Right forelimb (tissue), 1 donor: ENCODE data around the gene CDK11A.
"Not testable (repeated sequence)": the region's sequence is repeated elsewhere in the genome, so short reads cannot be mapped to it uniquely, and the experiment has no call there.

Source experiments
- DNase-seq: peaks from one replicate; pipeline ENCODE4 v3.0.0-alpha.2; 2018

CDK11A gene

DNA sequence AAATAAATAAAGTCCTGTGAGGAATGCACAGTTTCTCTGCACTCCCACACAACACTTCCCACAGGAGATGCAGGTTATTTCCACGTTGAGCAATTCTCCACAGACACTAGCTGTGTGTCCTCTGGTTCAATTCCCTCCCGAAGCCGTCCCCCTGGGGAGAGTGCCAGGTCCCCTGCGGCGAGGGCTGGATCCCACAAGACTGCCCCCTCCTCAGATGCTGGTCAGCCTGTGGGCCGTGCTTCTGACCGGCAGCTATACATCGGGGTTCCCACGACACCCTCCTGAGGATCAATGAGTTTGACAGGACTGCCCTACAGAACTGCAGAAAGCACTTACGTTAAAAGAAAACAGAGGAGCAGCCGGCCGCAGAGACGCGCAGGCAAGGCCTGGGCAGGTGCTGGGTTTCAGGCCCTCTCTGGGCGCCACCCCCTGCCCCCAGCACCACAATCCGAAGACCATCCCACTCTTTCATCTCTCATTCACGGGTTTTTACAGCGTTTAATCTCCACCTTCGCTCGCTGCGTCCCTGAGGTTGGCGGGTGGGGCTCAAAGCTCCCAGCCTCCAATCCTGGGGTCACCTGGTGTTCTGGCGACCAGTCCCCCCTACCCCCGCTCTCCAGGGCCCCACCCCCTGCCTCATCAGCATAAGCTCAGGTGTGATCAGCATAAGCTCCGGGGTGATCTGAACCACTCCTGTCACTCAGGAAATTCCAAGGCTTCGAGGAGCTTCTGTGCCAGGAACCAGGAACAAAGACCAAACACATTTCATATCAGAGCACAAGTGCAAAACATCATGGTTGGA, 40.9 kb downstream of the CDK11A start:
- DNase-seq, result no peak

DNA sequence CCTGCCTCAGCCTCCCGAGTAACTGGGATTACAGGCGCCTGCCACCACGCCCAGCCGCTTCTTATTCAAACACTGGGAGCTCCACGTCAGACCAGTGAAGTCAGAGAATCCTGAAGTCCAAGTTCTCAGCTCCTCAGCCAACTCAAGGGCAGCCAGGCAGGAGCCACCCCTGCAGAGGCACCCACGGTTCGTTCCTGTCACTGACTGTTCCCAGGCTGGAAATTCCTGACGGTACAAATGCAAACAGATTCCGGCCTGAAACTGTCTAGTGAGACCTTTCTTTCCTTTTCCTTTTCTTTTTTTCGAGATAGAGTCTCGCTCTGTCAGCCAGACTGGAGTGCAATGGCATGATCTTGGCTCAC, 43.3 kb downstream of the CDK11A start:
- DNase-seq, result no peak

DNA sequence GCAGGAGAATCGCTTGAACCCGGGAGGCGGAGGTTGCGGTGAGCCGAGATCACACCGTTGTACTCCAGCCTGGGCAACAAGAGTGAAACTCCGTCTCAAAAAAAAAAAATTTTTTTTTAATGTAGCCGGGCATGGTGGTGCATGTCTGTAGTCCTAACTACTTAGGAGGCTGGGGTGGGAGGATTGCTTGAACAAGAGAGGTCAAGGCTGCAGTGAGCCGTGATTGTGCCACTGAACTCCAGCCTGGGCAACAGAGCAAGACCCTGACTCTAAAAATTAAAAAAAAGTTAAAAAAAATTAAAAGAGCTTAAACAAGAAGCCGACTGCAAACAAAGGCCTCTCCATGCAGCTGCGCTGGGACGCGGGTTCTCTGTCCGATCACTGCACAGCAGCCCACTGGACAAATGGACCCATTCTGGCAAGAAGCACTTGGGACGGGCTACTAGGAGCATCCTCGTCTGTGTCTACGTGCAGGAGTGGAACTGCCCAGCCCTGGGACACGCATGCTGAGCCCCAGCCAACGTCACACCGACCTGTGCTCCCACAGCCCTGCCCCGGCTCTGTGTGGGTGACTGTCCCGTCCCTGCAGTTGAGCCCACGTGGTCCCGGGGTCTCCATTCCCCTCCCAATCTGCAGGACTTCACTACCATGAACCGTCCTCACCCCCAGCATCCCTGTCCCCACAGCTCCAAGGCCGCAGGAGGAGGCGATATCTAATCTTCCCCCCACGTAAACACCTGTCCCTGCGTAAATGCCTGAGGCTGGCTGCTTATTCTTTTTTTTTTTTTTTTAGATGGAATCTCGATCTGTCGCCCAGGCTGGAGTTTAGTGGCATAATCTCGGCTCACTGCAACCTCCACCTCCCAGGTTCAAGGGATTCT, 43.9 kb downstream of the CDK11A start:
- no peak for DNase-seq

DNA sequence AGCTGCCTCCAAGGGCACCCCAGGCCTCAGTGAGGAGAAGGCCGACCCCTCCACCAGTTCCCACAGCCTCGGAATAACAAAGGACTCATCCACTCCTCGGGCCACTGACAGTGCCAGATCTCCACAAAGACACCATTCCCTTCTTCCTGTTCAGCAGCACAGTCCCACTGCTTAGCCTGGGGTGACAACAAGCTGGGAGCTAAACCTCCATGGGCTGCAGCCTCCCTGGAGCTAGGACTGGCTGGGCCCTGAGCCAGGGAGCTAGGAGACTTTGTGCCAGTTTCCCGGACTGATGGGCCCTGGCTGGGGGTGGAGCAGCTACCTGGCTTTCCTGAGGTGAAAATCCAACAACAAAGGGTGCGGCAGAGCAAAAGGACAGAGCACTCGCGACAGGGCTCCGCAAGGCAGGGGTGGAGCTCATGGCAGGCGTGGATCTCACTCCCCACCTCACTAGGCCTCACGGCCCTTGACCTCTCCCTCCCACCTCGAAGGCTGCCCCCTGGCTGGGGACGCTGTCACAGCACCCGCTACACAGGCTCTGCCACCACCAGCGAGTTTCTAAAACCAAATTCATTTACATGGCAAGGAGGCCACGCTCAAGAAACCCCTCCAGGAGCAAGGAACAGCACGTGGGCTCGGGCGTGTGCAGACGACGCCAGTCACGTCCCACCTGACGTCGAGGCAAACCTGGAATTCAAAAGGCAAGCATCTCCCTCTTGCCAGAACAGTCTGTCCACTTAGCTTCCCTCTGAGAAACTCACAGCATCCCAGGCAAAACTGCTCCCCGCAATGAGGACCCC, 45.4 kb downstream of the CDK11A start:
- DNase-seq, result no peak

DNA sequence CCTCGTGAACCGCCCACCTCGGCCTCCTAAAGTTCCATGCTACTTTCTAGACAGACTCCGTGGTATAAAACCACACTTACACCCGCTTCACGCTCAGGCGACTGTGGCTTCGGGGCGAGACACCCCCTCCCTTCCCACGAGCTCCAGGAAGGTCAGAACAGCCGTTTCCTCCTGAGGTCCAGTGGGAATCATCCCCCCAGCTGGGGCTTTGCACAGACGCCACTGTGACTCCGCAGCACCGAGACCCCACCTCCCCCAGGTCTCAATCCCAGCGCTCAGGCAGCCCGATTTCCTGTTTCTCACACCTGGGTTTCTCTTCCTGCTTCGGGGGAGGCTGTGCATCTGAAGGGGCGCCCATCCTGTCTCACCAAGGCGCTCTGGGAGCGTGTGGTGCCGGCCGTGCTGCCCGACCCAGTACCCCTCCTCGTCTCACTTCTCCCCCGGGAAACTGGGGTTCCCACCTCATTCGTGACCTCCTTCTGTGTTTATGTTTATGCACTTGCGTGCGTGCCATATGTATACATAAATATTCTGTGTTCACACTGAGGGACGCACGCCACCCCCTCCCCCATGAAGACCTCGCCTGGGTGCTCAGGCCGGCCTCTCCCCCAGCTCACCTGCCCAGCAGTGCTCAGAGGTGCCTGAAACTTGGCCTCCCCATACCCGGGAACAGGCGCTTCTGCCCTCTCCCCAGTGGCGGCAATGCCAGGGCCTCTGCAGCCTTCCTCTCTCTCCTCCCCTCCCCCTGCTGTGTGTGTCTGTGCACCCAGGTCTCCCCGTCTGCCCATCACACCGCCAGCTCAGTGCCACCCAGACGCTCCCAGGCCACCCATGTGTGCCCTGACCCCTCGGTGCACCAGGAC, 46.2 kb downstream of the CDK11A start:
- no peak for DNase-seq

DNA sequence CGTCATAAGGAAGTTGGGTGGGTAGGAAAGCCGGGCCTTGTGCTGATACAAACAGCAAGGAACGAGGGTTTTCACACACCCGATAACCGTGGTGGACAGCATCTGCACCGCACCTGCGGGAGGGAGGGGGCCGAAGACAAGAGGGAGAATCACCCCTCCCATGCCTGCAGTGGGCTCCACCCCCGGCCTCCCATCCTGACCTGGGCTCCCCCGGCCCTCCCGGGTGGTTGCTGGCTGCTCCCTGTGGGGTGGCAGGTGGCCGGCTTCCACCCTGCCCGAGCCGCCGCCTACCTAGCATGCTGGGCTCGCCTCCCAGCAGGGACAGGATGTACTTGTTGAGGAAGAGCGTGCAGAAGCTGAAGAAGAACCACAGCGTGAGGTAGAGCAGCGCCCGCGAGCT, 48.1 kb downstream of the CDK11A start:
- DNase-seq, result not testable (repeated sequence)

DNA sequence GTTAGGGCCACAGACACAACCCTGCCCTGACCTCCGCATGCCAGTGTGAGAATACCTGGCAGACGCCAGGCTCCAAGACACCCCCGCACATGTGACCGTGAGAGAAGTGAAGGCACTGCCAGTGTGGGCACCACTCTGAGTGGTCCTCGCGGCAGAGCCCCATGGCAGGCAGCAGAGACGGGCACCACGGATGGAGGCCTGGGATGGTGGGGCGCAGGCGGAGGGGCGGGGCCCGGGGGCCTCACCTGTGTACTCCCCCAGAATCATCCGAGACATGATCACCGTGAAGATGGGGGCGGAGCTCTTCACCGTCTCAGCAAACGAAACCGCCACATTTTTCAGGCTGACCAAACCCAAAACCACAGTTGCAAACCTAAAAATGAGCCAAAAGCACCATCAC, 48.9 kb downstream of the CDK11A start:
- not testable (repeated sequence) for DNase-seq

DNA sequence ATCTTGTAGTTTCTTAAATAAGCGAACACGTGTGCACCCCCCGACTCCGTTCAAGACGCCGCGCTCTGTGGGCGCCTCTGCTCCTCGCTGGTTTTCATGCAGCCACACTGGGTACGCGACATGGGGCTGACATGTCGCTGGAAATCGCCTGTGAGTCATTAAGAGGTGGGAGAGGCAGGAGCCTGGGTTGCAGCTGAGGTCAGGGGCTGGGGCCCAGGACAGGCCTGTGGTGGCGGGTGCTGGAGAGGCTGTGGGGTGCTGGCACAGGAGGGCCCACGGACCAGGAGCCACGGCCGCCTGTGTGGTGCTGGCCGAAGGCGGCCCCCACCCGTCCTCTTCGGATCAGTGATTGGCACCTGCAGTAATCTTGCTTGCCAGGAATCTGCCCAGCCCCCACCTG, 49.4 kb downstream of the CDK11A start:
- not testable (repeated sequence) for DNase-seq

DNA sequence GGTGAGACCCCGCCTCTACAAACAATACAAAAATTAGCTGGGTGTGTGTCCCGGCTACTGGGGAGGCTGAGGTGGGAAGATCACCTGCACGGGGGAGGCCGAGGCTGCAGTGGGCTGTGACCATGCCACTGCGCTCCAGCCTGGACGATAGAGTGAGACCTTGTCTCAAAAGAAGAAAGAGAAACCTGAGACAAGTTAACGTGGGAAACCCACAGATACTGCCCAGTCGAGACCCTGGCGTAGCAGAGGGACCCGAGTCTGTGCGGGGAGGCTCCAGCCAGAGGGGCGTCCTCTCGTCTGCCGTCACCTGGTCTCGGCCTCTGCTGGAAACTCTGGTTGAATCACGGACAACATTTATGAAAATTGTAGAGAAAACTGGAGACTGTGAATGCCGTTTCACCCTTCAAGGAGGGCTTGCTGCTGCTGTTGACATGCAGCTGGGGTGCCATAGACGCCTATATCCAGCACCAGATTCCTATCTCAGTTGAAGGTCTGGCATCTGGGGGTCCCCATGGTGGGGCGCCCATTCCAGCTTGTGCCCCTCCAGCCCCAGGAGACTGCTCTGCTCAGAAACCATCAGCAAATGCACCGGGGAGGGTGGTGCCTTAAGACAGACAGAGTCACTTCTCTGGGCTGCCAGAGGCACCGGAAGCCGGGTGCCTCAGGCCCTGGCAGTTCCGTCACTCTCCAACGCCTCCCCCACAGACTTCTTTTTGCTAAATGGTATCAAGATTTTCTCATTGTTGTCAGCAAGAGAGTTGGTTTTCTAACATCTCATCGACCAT, 51.8 kb downstream of the CDK11A start:
- no peak for DNase-seq

DNA sequence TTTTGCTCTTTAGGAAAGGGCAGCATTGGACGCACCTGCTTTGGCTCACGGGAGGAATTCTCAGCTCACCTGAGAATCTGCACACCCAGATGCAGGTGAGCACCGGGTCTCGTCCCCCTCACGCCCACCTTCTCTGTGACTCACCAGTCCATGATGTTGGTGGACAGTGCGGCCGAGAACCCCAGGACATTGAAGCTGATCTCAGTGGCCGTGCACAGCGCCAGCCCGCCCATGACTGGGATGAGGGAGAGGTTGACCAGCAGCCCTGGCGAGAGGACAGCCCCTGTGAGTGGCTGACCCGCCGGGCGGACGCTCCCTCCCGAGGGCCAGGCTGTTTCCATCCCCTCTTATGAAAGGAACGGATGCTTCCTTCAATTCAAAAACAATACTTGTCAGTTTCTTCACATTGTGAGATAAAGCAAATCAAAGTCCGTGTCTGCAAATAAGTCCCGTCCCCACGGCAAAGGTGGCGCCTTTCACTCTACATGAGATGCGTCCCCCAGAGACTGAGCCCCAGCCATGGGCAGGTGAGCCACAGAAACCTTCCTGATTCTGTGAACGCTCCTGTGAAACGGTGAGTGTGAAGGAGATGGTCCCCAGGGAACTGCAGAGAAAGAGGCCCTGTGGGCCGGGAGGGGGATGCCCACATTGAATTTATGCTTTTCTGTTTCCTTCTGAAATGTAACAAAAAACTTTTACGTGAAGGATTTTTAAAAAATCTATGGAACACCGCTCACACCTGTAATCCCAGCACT, 52.6 kb downstream of the CDK11A start:
- DNase-seq, result no peak

DNA sequence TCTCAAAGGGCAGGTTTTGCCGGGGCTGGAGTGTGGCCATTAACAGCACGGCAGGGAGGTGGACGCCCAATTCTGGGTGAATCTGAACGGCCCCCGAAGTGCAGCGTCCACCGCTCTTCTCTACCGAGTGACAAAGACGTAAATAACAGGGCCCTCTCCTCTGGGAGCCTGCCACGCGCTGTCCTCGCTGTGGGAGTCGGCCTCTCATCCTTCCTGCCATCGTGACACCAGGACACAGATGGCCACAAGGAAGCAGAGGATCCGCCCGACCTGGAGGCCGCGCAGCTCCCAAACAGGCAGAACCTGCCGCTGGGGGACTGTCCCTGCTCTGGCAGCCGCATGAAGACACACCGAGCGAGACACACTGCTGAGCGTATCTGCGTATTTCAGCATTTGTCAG, 53.3 kb downstream of the CDK11A start:
- no peak for DNase-seq

DNA sequence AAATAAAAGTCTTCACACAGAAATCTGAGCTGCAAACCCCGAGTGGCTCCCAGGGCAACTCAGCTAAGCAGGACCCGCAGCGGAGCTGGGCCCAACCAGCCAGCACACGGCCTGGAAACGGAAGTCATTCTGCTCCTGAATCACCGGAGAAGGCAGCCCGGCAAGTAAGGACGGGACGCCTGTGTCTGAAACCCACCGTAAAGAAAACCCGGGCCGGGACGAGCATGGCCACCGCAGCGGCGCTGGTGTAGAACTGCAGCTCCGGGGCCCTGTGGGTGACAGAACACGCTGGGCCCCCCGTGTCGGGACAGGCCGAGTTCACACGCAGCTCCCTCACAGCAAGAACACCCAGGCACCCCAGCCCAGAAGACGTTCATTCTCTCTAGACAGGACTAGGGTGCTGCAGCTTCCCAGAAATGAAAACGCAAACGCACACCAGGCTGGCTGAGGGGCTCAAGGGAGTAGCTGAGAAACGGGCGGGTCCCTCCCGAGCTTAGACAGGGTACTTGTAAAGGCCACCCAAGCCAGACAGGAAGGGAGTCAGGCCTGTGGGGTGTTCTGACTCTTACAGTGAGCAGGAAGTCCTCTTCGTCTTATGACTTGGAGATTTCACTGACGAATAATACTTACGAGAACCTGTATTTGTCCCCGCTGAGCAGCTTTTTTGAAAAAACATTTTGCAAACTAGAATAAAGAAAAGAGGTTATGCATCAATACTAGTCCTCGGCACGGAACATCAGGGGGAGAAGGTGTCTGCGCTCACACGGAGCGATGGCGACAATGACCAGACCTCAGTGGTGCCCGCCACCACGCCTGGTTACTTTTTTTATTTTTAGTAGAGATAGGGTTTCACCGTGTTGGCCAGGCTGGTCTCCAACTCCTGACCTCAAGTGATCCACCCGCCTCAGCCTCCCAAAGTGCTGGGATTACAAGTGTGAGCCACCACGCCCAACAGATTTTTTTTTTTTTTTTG, 54.4 kb downstream of the CDK11A start:
- no peak for DNase-seq

DNA sequence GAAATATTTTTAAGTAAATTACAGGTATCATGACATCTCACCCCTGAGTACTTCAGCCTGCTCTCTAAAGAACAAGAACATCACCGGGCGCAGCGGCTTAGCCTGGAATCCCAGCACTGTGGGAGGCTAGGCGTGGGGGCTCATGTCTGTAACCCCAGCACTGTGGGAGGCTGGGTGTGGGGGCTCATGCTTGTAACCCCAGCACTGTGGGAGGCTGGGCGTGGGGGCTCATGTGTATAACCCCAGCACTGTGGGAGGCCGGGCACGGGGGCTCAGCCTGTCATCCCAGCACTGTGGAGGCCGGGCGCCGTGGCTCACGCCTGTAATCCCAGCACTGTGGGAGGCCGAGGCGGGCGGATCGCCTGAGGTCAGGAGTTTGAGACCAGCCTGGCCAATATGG, 57.6 kb downstream of the CDK11A start:
- no peak for DNase-seq

DNA sequence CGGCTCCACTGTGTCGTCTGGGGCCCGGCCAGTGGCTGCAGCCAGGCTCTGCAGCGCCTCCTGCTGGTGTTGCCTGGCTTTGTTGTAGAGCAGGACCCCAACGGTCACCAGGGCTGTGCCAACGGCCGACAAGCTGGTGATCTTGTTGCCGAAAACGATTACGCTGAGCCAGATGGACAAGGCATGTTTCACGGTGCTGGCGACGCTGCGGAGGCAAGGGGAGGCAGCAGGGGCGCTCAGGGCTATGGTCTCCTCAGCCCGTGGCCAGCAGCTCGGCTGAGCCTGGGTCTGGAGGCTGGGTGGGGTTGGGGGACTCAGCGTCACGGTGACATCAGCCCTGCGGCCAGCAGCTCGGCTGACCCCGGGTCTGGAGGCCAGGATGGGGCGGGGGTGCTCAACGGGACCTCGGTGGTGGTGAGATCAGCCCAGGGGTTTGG, 58.3 kb downstream of the CDK11A start:
- no peak for DNase-seq

DNA sequence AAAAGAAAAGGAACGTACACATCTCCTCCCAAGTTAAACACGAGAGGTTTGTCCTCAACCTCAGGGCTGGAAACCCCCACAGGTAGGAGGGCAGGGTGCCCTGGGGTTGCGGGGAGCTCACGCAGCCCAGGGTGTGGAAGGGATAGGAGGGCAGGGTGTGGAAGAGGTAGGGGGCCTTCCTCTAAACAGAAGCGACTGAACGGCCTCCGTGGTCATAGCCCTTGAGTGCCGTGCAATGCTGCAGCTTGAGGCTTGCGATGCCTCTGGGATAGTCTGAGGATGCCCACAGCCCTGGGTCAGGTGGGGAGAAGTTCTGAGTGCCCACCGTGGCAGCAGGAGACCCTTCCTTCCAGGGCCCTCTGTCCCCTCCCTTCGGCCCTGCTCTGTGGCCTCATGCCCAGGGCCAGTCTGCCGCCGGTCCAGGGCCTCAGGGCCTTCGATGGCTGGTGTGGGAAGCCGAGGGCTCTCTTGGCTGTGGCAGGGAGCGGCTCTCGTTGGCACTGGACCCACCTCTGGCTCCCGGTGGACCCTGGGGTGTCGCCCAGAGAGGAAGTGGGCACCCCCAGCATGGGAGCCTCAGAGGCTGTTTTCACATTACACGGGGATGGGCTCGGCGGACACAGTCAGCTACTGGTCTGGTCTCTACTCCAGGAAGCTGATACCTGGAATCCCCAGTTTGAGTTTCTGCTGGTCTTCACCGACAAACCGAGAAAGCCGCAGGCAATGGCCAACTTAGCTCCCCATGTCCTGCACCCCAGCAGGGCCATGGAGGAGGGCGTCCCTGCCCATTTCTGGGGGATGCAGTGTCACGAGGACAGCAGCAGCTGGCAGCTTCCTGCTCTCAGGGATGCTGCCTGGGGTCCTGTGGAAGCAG, 59.0 kb downstream of the CDK11A start:
- no peak for DNase-seq

DNA sequence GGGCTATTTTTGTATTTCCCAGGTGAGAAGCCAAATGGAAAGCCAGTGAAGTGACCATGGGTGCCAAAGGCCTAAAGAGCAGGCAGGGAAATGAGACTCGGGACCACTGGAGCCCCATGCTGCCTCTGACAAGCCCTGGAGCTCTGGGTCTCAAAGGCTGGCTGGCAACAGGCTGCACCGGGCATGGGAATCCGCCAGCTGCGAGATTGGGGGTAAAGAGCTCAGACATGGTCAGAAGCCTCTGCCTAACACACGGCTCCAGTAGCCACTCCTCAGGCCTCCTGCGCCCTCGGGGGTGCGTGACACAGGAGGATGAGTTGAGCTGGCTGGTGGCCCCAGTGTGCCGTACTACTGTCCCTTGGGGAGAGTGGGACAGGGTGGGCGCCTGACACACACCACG, 59.8 kb downstream of the CDK11A start:
- DNase-seq, result not testable (repeated sequence)

DNA sequence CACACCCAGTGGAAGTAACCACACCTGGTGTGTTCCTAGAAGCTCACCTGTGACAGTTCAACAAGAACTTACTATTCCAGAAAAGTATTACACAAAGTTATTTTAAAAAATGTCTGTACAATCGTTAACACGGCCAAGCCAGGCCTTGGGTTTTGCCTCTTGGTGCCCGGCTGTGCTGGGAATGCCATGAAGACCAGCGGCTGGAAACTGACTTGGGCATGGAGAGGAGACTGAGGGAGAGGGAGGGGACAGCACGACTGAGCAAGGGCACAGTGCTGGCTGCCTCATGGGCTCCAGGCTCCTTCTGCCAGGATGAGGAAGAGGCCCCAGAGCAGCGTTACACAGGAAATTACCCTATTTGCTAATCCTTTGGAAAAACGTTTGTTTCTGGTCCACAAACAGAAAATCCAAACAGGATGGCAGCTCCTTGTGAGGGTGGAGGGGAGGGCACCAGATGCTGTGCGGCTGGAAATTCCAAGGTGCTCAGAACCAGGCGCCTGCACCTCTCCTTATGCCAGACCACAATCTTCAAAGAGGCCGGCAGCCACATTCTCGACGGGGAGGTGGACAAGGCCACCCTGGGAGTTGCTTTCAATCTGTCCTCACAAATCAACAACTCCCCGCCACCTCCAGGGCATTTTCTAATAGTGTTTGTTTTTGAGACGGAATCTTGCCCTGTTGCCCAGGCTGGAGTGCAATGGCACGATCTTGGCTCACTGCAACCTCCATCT, 61.2 kb downstream of the CDK11A start:
- not testable (repeated sequence) for DNase-seq

DNA sequence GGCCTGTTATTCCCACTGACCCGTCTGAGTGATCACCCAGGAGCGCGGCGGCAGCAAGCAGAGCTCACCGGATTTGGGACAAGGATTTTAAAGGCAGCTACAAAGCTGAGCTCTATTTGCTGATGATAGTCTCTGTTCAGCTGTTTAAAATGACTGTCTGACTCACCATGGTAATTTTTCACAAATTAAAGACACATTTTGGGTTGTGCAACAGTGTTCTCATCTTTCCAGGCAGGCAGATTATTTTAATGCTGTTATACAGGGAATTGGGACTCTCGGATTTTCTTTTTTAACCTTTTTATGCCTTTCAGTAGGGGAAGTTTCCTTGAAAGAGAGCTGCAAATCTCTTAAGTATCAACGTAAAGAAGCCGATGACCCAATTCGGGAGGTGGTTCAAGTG, 61.8 kb downstream of the CDK11A start:
- DNase-seq, result not testable (repeated sequence)
